Measurements from ENCODE around the gene IFT88. TPM values are rescaled to one million over a fixed set of nuclear protein-coding genes. Genes with fewer than 3 reads are reported as not detected.
A peak's percentile ranks its signal among the peaks of the same experiment; 100 is the strongest.

Gene IFT88
- total RNA-seq, 1 donor from 2014 or later: 28.8 TPM

GRCh38 chr13:20696073-20696472, 129.1 kb downstream of the IFT88 start:
- no peak overlapping the region for H3K4me3 Mint-ChIP-seq
- no peaks in the 10 kb centered on the region for H3K36me3 Mint-ChIP-seq
- H3K27ac Mint-ChIP-seq: no peak overlapping the region
- H3K9me3 Mint-ChIP-seq: no peaks in the 10 kb centered on the region
- no peak for DNase-seq (ENCODE audit: low spot score in 2 of 2, unreplicated experiment in 2 of 2)
- TF ChIP-seq CTCF (IDR thresholded peaks at IDR 0.05; ENCODE audit: unreplicated experiment): no peak
- H3K4me1 Mint-ChIP-seq: peaks cover 8% of the 10 kb centered on the region
- H3K27me3 Mint-ChIP-seq (ENCODE audit: low read depth): no peaks in the 10 kb centered on the region

GRCh38 chr13:20699715-20700114, 132.8 kb downstream of the IFT88 start:
- Mint-ChIP-seq H3K4me1 (peaks cover 25% of the 10 kb centered on the region), H3K36me3 (no peaks in the 10 kb centered on the region), H3K9me3 (no peaks in the 10 kb centered on the region), H3K4me3 (no peak overlapping the region), H3K27me3 (ENCODE audit: low read depth) (peaks cover under 1% of the 10 kb centered on the region), H3K27ac (no peak overlapping the region)
- no peak for DNase-seq (ENCODE audit: low spot score in 2 of 2, unreplicated experiment in 2 of 2)
- no peak for TF ChIP-seq CTCF (IDR thresholded peaks at IDR 0.05; ENCODE audit: unreplicated experiment)

- Mint-ChIP-seq H3K9me3 (no peaks in the 10 kb centered on the region), H3K4me3 (no peak overlapping the region)
Observed at GRCh38 chr13:20700288-20700687, 133.3 kb downstream of the IFT88 start.

GRCh38 chr13:20701461-20701860, 134.5 kb downstream of the IFT88 start:
- Mint-ChIP-seq H3K4me3 (no peak overlapping the region), H3K36me3 (no peaks in the 10 kb centered on the region), H3K4me1 (peaks cover 25% of the 10 kb centered on the region), H3K27me3 (ENCODE audit: low read depth) (peaks cover 4% of the 10 kb centered on the region), H3K9me3 (no peaks in the 10 kb centered on the region), H3K27ac (no peak overlapping the region)
- no peak for DNase-seq (ENCODE audit: low spot score in 2 of 2, unreplicated experiment in 2 of 2)
- no peak for TF ChIP-seq CTCF (IDR thresholded peaks at IDR 0.05; ENCODE audit: unreplicated experiment)

More at GRCh38 chr13:20700288-20700687, 133.3 kb downstream of the IFT88 start:
- Mint-ChIP-seq H3K27ac (no peak overlapping the region), H3K36me3 (no peaks in the 10 kb centered on the region), H3K27me3 (ENCODE audit: low read depth) (peaks cover 4% of the 10 kb centered on the region), H3K4me1 (peaks cover 25% of the 10 kb centered on the region)
- no peak for TF ChIP-seq CTCF (IDR thresholded peaks at IDR 0.05; ENCODE audit: unreplicated experiment)
- no peak for DNase-seq (ENCODE audit: low spot score in 2 of 2, unreplicated experiment in 2 of 2)

GRCh38 chr13:20702530-20702914, 135.6 kb downstream of the IFT88 start:
- Mint-ChIP-seq H3K27me3 (ENCODE audit: low read depth) (peaks cover 4% of the 10 kb centered on the region), H3K9me3 (no peaks in the 10 kb centered on the region), H3K4me1 (peaks cover 25% of the 10 kb centered on the region), H3K4me3 (peak overlapping the region; percentile 92), H3K36me3 (no peaks in the 10 kb centered on the region), H3K27ac (no peak overlapping the region)
- TF ChIP-seq CTCF (IDR thresholded peaks at IDR 0.05; ENCODE audit: unreplicated experiment): no peak
- no peak for DNase-seq (ENCODE audit: low spot score in 2 of 2, unreplicated experiment in 2 of 2)
